Natural killer cell (primary cell): ENCODE data around the gene FAM170B. TPM values are rescaled to one million over a fixed set of nuclear protein-coding genes. Genes with fewer than 3 reads are reported as not detected.

Source experiments
- ATAC-seq, 3 donors: fragments of 150-1000 bp in 2 of 3; fragments of 200-7000 bp in 1 of 3; cut with Tn5 transposase; 1 replicate in 1 of 3; 2 replicates in 2 of 3; pipeline ENCODE4 v1.10.0; 2021; ENCODE audit warnings: mild to moderate bottlenecking in 2 of 3, moderate library complexity in 2 of 3
- DNase-seq, 2 donors: peaks; one replicate each; pipeline versions ENCODE4 v3.0.0 to v3.0.0-alpha.2; 2013 to 2021; ENCODE audit warnings: mixed read lengths in 1 of 2
- H3K27ac ChIP-seq: one replicate; pipeline ENCODE4 v1.5.1; 2013; ENCODE audit warnings: mild to moderate bottlenecking, low read length
- H3K27me3 ChIP-seq: one replicate; pipeline ENCODE4 v1.6.1; 2013; ENCODE audit warnings: low read length; ENCODE audit not compliant: control insufficient read depth, insufficient read depth
- H3K36me3 ChIP-seq: one replicate; pipeline ENCODE4 v1.6.1; 2013; ENCODE audit warnings: low read length; ENCODE audit not compliant: control insufficient read depth, insufficient read depth
- H3K4me1 ChIP-seq: one replicate; pipeline ENCODE4 v1.6.1; 2013; ENCODE audit warnings: low read length; ENCODE audit not compliant: control insufficient read depth, insufficient read depth
- H3K4me3 ChIP-seq: one replicate; pipeline ENCODE4 v1.5.1; 2013; ENCODE audit warnings: low read length
- H3K9me3 ChIP-seq: one replicate; pipeline ENCODE4 v1.6.1; 2013; ENCODE audit warnings: low read length; ENCODE audit not compliant: control insufficient read depth, insufficient read depth
- H3K27ac Mint-ChIP-seq, 2 donors: one replicate each; pipeline ENCODE4 v1.8.0; 2022; ENCODE audit warnings: mild to moderate bottlenecking in 2 of 2, mixed read lengths in 2 of 2, moderate library complexity in 1 of 2
- H3K27me3 Mint-ChIP-seq, 2 donors: one replicate each; pipeline ENCODE4 v1.8.0; 2022; ENCODE audit warnings: low read depth in 2 of 2, mixed read lengths in 2 of 2
- H3K36me3 Mint-ChIP-seq: one replicate; pipeline ENCODE4 v1.8.0; 2022; ENCODE audit warnings: mixed read lengths
- H3K4me1 Mint-ChIP-seq, 2 donors: one replicate each; pipeline ENCODE4 v1.8.0; 2022; ENCODE audit warnings: mixed read lengths in 2 of 2
- H3K4me3 Mint-ChIP-seq: one replicate; pipeline ENCODE4 v1.8.0; 2022; ENCODE audit warnings: mild to moderate bottlenecking, moderate library complexity, mixed read lengths
- H3K9me3 Mint-ChIP-seq, 2 donors: one replicate each; pipeline ENCODE4 v1.8.0; 2022; ENCODE audit warnings: mixed read lengths in 2 of 2
- WGBS: methylation state at CpG from one replicate; pipeline ENCODE4 v1.1.7; 2013; ENCODE audit warnings: missing lambda C conversion rate; ENCODE audit not compliant: insufficient coverage; 5-methylcytosine and 5-hydroxymethylcytosine counted together
- intact Hi-C: fragments of 100-400 bp; cut with micrococcal nuclease; formaldehyde crosslinking; loops from one replicate; pipeline ENCODE4 v1.14.2; 2022
- total RNA-seq, 4 donors: library from RNA; stranded (reverse); fragments of 120-200 nt in 1 of 4; gene quantifications; one replicate each; pipeline versions ENCODE4 v1.2.3 to v1.2.4, GENCODE V29; 2013 to 2022
- TF ChIP-seq, protein P1 (sequence below): fragments of 200-600 bp; IDR thresholded peaks from one replicate; pipeline ENCODE4 v1.8.0; 2022; ENCODE audit warnings: antibody characterized with exemption

Gene FAM170B
- total RNA-seq, 3 donors from 2014 or later (not counting 1 experiment from before 2014, with no cell fraction given): not detected

DNA sequence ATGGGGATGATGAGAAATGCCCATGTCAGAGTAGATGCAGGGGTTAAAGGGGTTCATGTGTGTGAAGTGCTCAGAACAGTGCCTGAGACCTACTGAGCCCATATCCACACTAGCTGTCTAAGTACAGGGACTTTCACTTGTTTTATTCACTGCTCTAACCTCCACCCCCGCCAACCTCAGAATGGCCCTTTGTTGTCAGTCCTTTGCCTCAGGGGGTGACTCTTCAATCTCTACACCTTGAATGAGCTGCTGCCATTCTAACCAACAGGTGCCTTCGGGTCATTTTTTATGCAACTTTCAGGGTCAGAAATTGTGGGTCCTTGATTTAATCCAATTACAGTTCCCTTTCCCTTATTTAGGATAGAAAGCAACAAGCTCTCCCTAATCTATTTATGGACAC, 44.7 kb downstream of the FAM170B start:
- TF ChIP-seq, protein P1, sequence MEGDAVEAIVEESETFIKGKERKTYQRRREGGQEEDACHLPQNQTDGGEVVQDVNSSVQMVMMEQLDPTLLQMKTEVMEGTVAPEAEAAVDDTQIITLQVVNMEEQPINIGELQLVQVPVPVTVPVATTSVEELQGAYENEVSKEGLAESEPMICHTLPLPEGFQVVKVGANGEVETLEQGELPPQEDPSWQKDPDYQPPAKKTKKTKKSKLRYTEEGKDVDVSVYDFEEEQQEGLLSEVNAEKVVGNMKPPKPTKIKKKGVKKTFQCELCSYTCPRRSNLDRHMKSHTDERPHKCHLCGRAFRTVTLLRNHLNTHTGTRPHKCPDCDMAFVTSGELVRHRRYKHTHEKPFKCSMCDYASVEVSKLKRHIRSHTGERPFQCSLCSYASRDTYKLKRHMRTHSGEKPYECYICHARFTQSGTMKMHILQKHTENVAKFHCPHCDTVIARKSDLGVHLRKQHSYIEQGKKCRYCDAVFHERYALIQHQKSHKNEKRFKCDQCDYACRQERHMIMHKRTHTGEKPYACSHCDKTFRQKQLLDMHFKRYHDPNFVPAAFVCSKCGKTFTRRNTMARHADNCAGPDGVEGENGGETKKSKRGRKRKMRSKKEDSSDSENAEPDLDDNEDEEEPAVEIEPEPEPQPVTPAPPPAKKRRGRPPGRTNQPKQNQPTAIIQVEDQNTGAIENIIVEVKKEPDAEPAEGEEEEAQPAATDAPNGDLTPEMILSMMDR: no peak
- Histone ChIP-seq H3K36me3 (no peaks in the 10 kb centered on the region), H3K4me1 (no peaks in the 10 kb centered on the region), H3K4me3 (no peak overlapping the region), H3K27me3 (no peaks in the 10 kb centered on the region), H3K27ac (no peak overlapping the region), H3K9me3 (no peaks in the 10 kb centered on the region)
- no peak overlapping the region for H3K27ac Mint-ChIP-seq
- no peaks in the 10 kb centered on the region for H3K27me3 Mint-ChIP-seq
- H3K4me1 Mint-ChIP-seq: no peaks in the 10 kb centered on the region
- peaks cover 17% of the 10 kb centered on the region for H3K36me3 Mint-ChIP-seq
- 89% methylated on average over 2 of the region's 2 CpGs for WGBS
- peaks cover 2 to 10% of the 10 kb centered on the region in 2 donors for H3K9me3 Mint-ChIP-seq
- ATAC-seq: no peak
- intact Hi-C loops: no loop called here
- no peak overlapping the region for H3K4me3 Mint-ChIP-seq
- DNase-seq: no peak

DNA sequence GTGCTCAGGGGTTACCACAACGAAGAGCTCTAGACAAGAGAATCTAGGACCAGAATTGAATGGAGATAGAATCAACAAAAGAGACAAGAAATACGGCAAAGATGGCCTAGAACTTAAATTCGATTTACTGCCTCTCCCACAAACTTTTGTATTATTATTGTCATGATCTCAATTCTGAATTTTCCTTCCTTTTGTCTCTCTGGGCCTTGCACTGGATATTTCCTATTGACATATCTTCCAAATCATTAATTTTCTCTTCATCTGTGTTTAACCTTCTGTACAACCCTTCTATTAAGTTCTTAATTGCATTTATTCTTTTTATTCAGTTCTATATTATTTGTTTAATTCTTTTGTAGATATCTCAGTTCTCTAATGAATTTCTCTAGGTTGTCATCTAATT, 46.9 kb downstream of the FAM170B start:
- Mint-ChIP-seq H3K36me3 (peaks cover 17% of the 10 kb centered on the region), H3K4me1 (no peaks in the 10 kb centered on the region), H3K27ac (no peak overlapping the region), H3K9me3 (peaks cover 2 to 10% of the 10 kb centered on the region in 2 donors), H3K27me3 (no peaks in the 10 kb centered on the region), H3K4me3 (no peak overlapping the region)
- no peaks in the 10 kb centered on the region for H3K36me3 ChIP-seq
- intact Hi-C loops: no loop called here
- no peaks in the 10 kb centered on the region for H3K27me3 ChIP-seq
- ATAC-seq (no peak), DNase-seq (no peak)
- no peaks in the 10 kb centered on the region for H3K4me1 ChIP-seq
- TF ChIP-seq, protein P1: no peak
- H3K9me3 ChIP-seq: no peaks in the 10 kb centered on the region
- no peak overlapping the region for H3K4me3 ChIP-seq
- 89% methylated on average over 3 of the region's 3 CpGs for WGBS
- H3K27ac ChIP-seq: no peak overlapping the region

DNA sequence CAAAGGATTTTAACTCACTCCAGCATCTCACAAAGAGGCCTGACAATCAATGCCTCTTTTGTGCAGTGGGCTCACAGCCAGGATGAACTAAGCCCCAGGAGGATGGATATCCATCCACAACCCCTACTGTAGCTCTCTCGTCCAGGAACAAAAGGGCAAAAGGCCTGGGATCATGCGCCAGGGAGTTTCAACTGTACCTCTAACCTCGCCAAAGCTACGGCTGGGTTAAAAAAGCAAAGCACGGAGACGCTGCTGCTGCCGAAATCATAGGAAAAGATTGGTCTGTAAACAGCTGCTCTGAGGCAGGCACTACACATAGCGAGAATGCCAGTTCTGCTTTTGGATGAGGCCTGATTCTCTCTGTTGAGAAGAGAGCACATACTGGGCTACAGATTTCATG, 50.6 kb downstream of the FAM170B start:
- H3K27me3 ChIP-seq: no peaks in the 10 kb centered on the region
- TF ChIP-seq, protein P1: no peak
- no peaks in the 10 kb centered on the region for H3K4me1 ChIP-seq
- DNase-seq: no peak
- H3K36me3 Mint-ChIP-seq: peaks cover 17% of the 10 kb centered on the region
- WGBS: 88% methylated on average over 8 of the region's 8 CpGs
- no peak for ATAC-seq
- peaks cover 0 to under 1% of the 10 kb centered on the region in 2 donors for H3K27me3 Mint-ChIP-seq
- no peaks in the 10 kb centered on the region for H3K36me3 ChIP-seq
- H3K27ac Mint-ChIP-seq: no peak overlapping the region
- H3K4me3 ChIP-seq: no peak overlapping the region
- H3K4me3 Mint-ChIP-seq: no peak overlapping the region
- H3K9me3 ChIP-seq: no peaks in the 10 kb centered on the region
- intact Hi-C loops: no loop called here
- H3K9me3 Mint-ChIP-seq: peaks cover 2 to 10% of the 10 kb centered on the region in 2 donors
- no peak overlapping the region for H3K27ac ChIP-seq
- H3K4me1 Mint-ChIP-seq: no peaks in the 10 kb centered on the region

DNA sequence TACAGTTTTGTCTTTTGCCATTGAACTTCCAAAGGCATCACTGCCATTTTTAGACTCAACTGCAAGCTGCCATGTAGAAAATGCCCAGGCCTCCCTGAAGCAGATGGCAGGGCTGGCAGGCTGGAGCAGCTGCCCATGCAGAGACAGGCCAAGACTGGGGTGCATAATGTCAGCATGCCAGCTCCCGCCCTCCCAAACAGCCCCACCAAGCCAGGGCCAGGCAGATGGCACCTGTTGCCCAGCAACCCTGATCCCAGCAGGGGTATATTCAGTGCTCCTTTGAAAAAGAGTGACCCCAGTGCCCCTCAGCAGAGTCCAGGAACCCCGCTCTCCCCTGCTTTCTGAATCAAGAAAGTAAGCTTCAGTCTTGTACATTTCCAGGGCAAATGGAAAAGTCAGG, 51.1 kb downstream of the FAM170B start:
- Mint-ChIP-seq H3K4me1 (no peaks in the 10 kb centered on the region), H3K9me3 (peaks cover 2 to 10% of the 10 kb centered on the region in 2 donors), H3K36me3 (peaks cover 17% of the 10 kb centered on the region), H3K27ac (no peak overlapping the region), H3K4me3 (no peak overlapping the region), H3K27me3 (peaks cover 0 to 5% of the 10 kb centered on the region in 2 donors)
- no peak for DNase-seq
- TF ChIP-seq, protein P1: no peak
- intact Hi-C loops: no loop called here
- H3K4me3 ChIP-seq: no peak overlapping the region
- no peaks in the 10 kb centered on the region for H3K9me3 ChIP-seq
- H3K36me3 ChIP-seq: no peaks in the 10 kb centered on the region
- ATAC-seq: no peak
- no peaks in the 10 kb centered on the region for H3K4me1 ChIP-seq
- WGBS: 97% methylated on average over 2 of the region's 2 CpGs
- H3K27ac ChIP-seq: no peak overlapping the region
- H3K27me3 ChIP-seq: no peaks in the 10 kb centered on the region
